GM20000 (cell line): Measurements from ENCODE around the gene DIP2C.

ENCODE experiments used
- DNase-seq: peaks from one replicate; pipeline ENCODE4 v3.0.0; 2012; ENCODE audit warnings: low spot score
- CTCF ChIP-seq: IDR thresholded peaks from 2 replicates; pipeline ENCODE4 v1.5.1; 2012; ENCODE audit warnings: mild to moderate bottlenecking, control low read depth; ENCODE audit errors: extremely low read depth, missing control alignments

Gene DIP2C

DNA sequence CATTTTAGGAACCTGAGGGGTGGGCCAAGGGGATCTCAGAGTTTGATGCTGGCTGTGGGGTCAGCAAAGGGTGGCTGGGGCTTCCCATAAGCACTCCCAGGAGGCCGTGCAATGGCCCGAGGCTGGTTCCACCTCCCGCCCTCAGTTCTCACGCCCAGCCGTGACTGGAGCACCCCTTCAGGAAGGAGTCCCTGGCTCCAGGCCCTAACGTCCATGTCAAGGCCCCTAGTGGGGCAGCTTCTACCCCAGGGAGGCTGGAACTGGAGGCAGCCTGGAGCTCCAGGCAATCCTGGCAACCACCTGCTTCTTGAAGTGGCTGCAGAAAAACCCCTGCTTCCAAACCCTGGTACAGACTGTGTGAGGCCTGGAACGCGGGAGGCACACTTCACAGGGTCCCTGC, 165.5 kb downstream of the DIP2C start:
- DNase-seq, result no peak
- TF ChIP-seq CTCF, result no peak

DNA sequence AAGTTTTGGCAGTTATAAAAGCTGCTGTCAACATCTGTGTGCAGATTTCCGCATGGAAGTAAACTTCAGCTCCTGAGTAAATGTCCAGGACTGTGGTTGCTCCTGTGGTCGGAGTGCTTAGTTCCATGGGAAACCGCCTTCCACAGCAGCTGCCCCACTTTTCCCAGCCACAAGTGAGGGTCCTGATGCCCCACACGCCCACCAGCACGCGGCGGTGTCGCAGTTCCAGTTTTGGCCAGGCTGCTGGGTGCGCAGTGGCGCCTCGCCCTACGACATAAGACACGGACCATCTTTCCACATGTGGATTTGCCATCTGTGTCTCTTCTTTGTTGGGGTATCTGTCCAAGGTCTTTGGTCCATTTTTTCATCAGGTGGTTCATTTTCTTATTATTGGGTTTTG, 167.1 kb downstream of the DIP2C start:
- no peak for TF ChIP-seq CTCF
- no peak for DNase-seq

GRCh38 chr10:521261-522250, 167.9 kb downstream of the DIP2C start:
- TF ChIP-seq CTCF, result no peak
- DNase-seq, result no peak

GRCh38 chr10:520402-520787, 169.1 kb downstream of the DIP2C start:
- no peak for DNase-seq
- no peak for TF ChIP-seq CTCF

DNA sequence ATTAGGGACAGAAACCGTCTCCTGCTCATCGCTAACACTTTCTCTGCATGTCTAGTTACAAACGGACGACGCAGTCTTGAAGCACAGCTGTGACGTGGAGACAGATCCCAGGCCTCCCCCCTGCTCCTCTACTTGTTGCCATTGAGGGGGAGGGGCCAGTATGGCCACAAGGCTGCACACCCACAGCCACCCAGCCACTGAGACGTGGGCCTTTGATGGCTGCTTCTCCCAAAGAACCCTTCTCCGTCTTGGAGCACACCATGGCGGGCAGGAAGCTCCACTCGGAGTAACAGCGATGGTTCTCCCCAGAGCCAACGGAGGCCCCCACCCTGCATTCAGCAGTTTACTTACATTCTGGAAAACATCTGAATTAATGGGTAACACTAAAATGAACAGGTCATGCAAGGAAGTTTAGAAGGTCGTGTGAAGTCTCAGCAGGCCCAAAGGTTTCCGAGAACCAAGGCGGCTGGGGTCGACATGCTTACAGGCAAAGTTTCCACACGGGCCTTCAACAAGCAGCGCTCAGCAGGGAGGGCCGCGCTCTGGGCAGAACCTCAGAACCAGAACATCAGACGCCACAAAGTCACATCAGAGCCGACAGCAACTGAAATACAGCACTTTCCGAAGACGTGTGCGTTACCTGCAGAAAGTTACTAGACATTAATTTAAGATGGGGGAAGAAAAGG, 169.6 kb downstream of the DIP2C start:
- no peak for TF ChIP-seq CTCF

DNA sequence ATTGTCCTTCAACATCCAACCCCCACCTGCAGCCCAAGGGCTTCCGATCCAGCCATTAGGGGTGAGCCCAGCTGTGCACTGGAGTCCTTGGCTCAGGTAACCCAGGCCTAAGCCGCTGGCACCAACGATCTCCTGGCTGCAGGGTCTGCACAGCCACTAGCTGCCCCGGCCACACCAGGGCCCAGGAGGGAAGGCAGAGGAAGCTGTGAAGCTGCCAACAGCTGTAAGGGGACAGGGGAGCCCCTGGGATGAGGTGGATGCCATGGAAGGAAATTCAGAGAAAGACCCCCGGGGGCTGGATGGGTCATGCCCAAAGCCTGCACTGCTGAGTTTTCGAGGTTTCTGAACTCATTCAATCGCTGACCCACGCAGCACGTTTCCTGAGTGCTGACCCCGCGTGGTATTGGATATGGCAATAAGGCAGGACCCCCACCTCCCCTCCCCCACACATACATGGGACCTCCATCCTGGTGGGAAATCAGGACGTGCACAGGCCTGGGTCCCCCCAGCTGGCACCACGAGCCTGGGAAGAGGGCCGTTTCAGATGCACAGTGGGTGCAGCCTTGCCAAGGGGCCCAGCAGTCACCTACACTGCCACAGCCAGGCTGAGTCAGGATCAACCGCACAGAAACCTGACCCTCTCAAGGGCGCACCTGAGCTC, 170.3 kb downstream of the DIP2C start:
- DNase-seq, result no peak
- TF ChIP-seq CTCF, result no peak

More for the DNA sequence above, 169.6 kb downstream of the DIP2C start:
- DNase-seq, result no peak
